ENCODE results near the gene GPR157.

GPR157 gene

DNA sequence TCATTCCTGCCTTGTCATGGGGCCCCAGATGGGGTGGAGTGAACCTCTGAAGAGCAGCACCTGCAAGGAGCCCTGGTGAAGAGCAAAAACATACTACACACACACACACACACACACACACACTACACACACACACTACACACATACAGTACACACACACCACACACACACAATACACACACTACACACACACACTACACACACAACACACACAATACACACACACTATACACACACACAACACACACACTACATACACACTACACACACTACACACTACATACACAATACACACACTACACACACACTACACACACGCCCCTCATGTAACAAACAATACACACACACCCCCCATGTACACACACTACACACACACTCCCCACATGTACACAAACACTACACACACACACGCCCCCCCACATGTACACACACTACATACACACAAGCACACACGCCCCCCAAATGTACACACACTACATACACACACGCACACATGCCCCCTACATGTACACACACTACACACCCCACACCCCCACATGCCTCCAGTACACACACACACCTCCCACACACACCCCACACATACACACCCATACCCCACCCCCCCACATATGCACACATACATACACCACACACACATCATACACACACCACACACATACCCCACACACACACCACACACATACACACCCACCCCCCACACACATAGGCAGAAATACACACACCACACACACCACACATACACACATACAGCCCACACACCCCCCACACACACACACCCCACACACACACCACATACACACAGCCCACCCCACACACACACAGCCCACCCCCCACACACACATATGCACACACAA is 68.8 kb downstream of the GPR157 start:
- Histone ChIP-seq H3K4me3 (ENCODE audit: extremely low read depth, insufficient read depth, low read length, poor library complexity, severe bottlenecking) (no peak overlapping the region), H3K36me3 (ENCODE audit: control insufficient read depth, insufficient read depth, low read length) (no peaks in the 10 kb centered on the region), H3K9me3 (ENCODE audit: control insufficient read depth, low read length) (no peaks in the 10 kb centered on the region), H3K27ac (ENCODE audit: low read depth, low read length, severe bottlenecking) (no peak overlapping the region), H3K4me1 (ENCODE audit: control insufficient read depth, insufficient read depth, low read length, poor library complexity, severe bottlenecking) (peaks cover 2% of the 10 kb centered on the region)
- 86 to 100% methylated on average over 1 to 3 of the region's 4 CpGs for WGBS, 2 experiments (ENCODE audit: insufficient coverage in 2 of 2)

- H3K9me3 ChIP-seq (ENCODE audit: control insufficient read depth, low read length): no peaks in the 10 kb centered on the region
Observed at GRCh38 chr1:9058465-9058864, 70.4 kb downstream of the GPR157 start.

DNA sequence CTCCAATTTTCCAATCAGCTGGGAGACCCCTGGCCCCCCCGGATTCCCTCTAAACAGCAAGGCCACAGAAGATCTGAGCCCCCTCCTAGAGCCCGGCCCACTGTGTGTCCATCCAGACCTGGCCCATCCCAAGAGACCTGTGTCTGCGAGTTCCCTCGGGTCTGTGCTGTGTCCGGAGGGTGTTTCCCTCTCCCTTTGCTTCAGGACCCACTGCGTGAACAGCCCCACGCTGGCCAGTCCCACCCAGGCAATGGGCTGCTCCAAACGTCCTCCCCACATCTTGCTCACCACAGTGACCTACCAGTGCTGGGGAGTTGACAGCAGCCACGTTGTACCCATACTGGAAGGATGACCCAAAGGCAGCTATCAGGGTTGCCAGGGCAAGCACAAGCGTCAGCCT is 71.1 kb downstream of the GPR157 start:
- WGBS, 2 experiments (ENCODE audit: insufficient coverage in 2 of 2): 87 to 90% methylated on average over 7 to 9 of the region's 10 CpGs
- Histone ChIP-seq H3K4me3 (ENCODE audit: extremely low read depth, insufficient read depth, low read length, poor library complexity, severe bottlenecking) (no peak overlapping the region), H3K36me3 (ENCODE audit: control insufficient read depth, insufficient read depth, low read length) (no peaks in the 10 kb centered on the region), H3K27ac (ENCODE audit: low read depth, low read length, severe bottlenecking) (no peak overlapping the region), H3K9me3 (ENCODE audit: control insufficient read depth, low read length) (no peaks in the 10 kb centered on the region), H3K4me1 (ENCODE audit: control insufficient read depth, insufficient read depth, low read length, poor library complexity, severe bottlenecking) (no peaks in the 10 kb centered on the region)

More at GRCh38 chr1:9058465-9058864, 70.4 kb downstream of the GPR157 start:
- WGBS, 2 experiments (ENCODE audit: insufficient coverage in 2 of 2): 80 to 83% methylated on average over 1 to 2 of the region's 2 CpGs
- Histone ChIP-seq H3K4me3 (ENCODE audit: extremely low read depth, insufficient read depth, low read length, poor library complexity, severe bottlenecking) (no peak overlapping the region), H3K4me1 (ENCODE audit: control insufficient read depth, insufficient read depth, low read length, poor library complexity, severe bottlenecking) (no peaks in the 10 kb centered on the region), H3K36me3 (ENCODE audit: control insufficient read depth, insufficient read depth, low read length) (no peaks in the 10 kb centered on the region), H3K27ac (ENCODE audit: low read depth, low read length, severe bottlenecking) (no peak overlapping the region)

DNA sequence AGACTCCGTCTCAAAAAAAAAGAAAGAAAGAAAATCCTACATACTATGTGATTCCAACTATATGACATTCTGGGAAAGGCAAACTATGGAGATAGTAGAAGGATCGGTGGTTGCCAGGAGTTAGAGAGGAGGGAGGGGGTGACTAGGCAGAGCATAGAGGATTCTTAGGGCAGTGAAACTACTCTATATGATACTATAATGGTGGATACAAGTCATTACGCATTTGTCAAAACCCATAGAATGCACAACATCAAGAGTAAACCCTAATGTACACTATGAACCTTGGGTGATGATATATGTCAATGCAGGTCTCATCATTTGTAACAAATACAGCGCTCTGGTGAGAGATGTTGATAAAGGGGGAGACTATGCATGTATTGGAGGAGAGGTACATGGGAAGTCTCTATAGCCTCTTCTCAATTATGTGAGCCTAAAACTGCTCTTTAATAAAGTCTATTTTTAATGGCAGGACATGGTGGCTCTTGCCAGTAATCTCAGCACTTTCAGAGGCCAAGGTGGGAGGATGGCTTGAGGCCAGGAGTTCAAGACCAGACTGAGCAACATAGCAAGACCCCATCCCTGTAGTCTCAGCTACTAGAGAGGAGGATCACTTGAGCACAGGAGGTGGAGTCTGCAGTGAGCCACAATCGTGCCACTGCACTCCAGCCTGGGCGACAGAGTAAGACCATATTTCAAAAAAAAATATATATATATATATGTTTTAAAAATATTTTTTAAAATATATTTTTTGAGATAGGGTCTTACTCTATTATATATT is 76.4 kb downstream of the GPR157 start:
- WGBS, 2 experiments (ENCODE audit: insufficient coverage in 2 of 2): 100% methylated on average over 1 of the region's 6 CpGs

DNA sequence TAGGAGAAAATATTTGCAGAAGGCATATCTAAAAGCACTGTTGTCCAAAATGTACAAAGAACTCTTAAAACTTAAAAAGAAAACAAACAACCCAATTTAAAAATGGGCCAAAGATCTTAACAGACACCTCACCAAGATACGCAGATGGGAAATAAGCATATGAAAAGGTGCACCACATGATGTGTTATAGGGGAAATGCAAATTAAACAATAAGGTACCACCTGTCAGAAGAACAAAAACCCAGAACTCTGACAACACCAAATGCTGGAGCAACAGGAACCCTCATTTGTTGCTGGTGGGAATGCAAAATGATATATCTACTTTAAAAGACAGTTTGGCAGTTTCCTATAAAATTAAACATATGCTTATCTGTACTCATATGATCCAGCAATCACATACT is 77.5 kb downstream of the GPR157 start:
- no peaks in the 10 kb centered on the region for H3K4me1 ChIP-seq (ENCODE audit: control insufficient read depth, insufficient read depth, low read length, poor library complexity, severe bottlenecking)
- no peak overlapping the region for H3K27ac ChIP-seq (ENCODE audit: low read depth, low read length, severe bottlenecking)
- H3K9me3 ChIP-seq (ENCODE audit: control insufficient read depth, low read length): no peaks in the 10 kb centered on the region
- WGBS, 2 experiments (ENCODE audit: insufficient coverage in 2 of 2): no CpG with 5 or more reads among the region's 1 CpG
- H3K4me3 ChIP-seq (ENCODE audit: extremely low read depth, insufficient read depth, low read length, poor library complexity, severe bottlenecking): no peak overlapping the region
- H3K36me3 ChIP-seq (ENCODE audit: control insufficient read depth, insufficient read depth, low read length): no peaks in the 10 kb centered on the region

More for the DNA sequence above, 76.4 kb downstream of the GPR157 start:
- Histone ChIP-seq H3K9me3 (ENCODE audit: control insufficient read depth, low read length) (no peaks in the 10 kb centered on the region), H3K27ac (ENCODE audit: low read depth, low read length, severe bottlenecking) (no peak overlapping the region), H3K4me3 (ENCODE audit: extremely low read depth, insufficient read depth, low read length, poor library complexity, severe bottlenecking) (no peak overlapping the region), H3K4me1 (ENCODE audit: control insufficient read depth, insufficient read depth, low read length, poor library complexity, severe bottlenecking) (no peaks in the 10 kb centered on the region), H3K36me3 (ENCODE audit: control insufficient read depth, insufficient read depth, low read length) (no peaks in the 10 kb centered on the region)

DNA sequence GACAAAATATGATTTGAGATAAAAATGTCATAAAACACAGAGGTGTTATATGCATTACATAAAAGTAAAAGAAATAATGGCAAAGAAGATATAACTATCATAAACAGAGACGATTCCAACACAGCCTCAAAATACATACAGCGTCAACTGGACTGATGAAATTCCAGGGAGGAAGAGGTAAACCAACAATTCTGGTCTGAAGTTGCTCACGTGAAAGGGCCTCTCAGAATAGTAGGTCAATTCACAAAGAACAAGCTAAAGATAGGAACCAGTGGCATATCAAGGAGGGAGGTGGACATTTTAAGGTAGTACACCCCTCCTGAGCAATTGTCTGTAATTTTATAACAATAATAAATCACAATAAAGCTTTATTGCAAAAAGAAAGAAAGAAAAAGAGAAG is 78.1 kb downstream of the GPR157 start:
- Histone ChIP-seq H3K36me3 (ENCODE audit: control insufficient read depth, insufficient read depth, low read length) (no peaks in the 10 kb centered on the region), H3K4me3 (ENCODE audit: extremely low read depth, insufficient read depth, low read length, poor library complexity, severe bottlenecking) (no peak overlapping the region), H3K4me1 (ENCODE audit: control insufficient read depth, insufficient read depth, low read length, poor library complexity, severe bottlenecking) (no peaks in the 10 kb centered on the region), H3K9me3 (ENCODE audit: control insufficient read depth, low read length) (no peaks in the 10 kb centered on the region), H3K27ac (ENCODE audit: low read depth, low read length, severe bottlenecking) (no peak overlapping the region)
- WGBS, 2 experiments (ENCODE audit: insufficient coverage in 2 of 2): 40 to 100% methylated on average over 1 of the region's 3 CpGs

Data from mesodermal cell (in vitro differentiated cells).